Measurements from ENCODE around the gene ZNF324. TPM values are rescaled to one million over a fixed set of nuclear protein-coding genes. Genes with fewer than 3 reads are reported as not detected.

ZNF324 gene
- total and polyA plus RNA-seq, 12 donors: 2.6 to 6.1 (median 4.8) TPM

- WGBS, 2 donors: 85 to 86% methylated on average over 10 of the region's 10 CpGs
- TF ChIP-seq CTCF (IDR thresholded peaks at IDR 0.05): no peak
- intact Hi-C loops (cut with DNase I): no loop called here
- Histone ChIP-seq H3K4me3 (no peak overlapping the region), H3K36me3 (peaks cover 0 to 32% (median 16%) of the 10 kb centered on the region in 9 donors), H3K27me3 (no peaks in the 10 kb centered on the region), H3K27ac (peak overlapping the region in 6 of 10 donors; percentile 21 to 72 (median 46)), H3K4me1 (peaks cover 7 to 47% (median 33%) of the 10 kb centered on the region in 9 donors), H3K9me3 (no peaks in the 10 kb centered on the region)
- ATAC-seq (peak in 3 of 8 donors; percentile 10 to 12 (median 10)), DNase-seq (no peak)
These were observed 46.4 kb downstream of the ZNF324 start for GRCh38 chr19:58513213-58513693.

GRCh38 chr19:58513694-58514563, 47.0 kb downstream of the ZNF324 start:
- ATAC-seq (peak; percentile 81 to 91 (median 88)), DNase-seq (peak; percentile 77 to 92)
- H3K4me3 ChIP-seq: peak overlapping the region in 9 of 10 donors; percentile 30 to 54 (median 49)
- WGBS, 2 donors: 19 to 35% methylated on average over 65 of the region's 66 CpGs
- H3K36me3 ChIP-seq: peaks cover 0 to 32% (median 16%) of the 10 kb centered on the region in 9 donors
- peaks cover 11 to 54% (median 39%) of the 10 kb centered on the region in 9 donors for H3K4me1 ChIP-seq
- H3K9me3 ChIP-seq: no peaks in the 10 kb centered on the region
- H3K27me3 ChIP-seq: no peaks in the 10 kb centered on the region
- H3K27ac ChIP-seq: peak overlapping the region in 9 of 10 donors; percentile 21 to 72 (median 47)
- intact Hi-C loops (cut with DNase I): no loop called here
- peak; percentile 73 to 96 (median 86) for TF ChIP-seq CTCF (IDR thresholded peaks at IDR 0.05)

DNA sequence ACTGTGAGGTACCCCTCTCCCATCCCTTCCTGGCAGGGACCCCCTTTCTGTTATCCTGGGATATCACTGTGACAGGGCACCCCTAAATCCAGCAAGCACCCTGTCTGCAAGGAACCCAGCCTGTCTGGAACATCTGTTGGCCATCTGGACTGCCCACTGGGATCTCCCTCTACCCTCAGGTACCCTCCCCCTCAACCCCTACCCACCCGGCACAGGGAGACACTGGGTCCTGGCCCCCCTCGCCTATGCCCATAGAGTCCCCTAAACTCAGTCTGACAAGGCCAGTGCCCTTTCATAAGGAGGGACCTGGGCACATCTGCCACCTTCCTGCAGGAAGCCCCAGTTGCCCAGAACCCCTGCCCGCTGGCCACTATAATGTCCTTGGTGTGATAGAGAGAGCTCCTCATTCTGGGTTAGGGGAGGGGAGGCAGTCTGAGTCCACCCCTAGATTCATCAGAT, 47.7 kb downstream of the ZNF324 start:
- Histone ChIP-seq H3K27ac (peak overlapping the region in 6 of 10 donors; percentile 30 to 72 (median 58)), H3K36me3 (peaks cover 0 to 32% (median 16%) of the 10 kb centered on the region in 9 donors), H3K4me1 (peaks cover 11 to 54% (median 39%) of the 10 kb centered on the region in 9 donors), H3K9me3 (no peaks in the 10 kb centered on the region), H3K4me3 (peak overlapping the region in 8 of 10 donors; percentile 30 to 54 (median 50)), H3K27me3 (no peaks in the 10 kb centered on the region)
- WGBS, 2 donors: 71 to 81% methylated on average over 3 of the region's 3 CpGs
- intact Hi-C loops (cut with DNase I): no loop called here
- no peak for TF ChIP-seq CTCF (IDR thresholded peaks at IDR 0.05)
- ATAC-seq (no peak), DNase-seq (no peak)

DNA sequence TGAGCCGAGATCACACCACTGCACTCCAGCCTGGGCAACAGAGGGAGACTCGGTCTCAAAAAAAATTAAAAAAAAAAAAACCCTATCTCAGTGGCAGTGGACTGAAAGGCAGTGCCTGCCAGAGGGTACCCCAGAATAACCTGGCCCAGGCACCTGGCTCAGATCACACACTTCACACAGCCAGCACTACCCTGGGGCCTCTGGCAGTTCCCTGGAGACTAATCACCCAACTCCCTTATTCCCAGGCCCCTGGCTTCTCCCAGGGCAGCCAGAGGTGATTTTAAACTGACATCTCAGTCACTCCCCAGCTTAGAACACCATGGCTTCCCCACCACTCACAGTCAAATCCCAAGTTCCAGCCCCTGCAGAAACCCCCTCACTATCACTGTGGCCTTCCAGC, 48.4 kb downstream of the ZNF324 start:
- H3K9me3 ChIP-seq: no peaks in the 10 kb centered on the region
- H3K36me3 ChIP-seq: peaks cover 0 to 32% (median 16%) of the 10 kb centered on the region in 9 donors
- H3K4me1 ChIP-seq: peaks cover 11 to 56% (median 39%) of the 10 kb centered on the region in 9 donors
- DNase-seq (no peak), ATAC-seq (no peak)
- WGBS, 2 donors: 85 to 89% methylated on average over 2 of the region's 2 CpGs
- H3K27ac ChIP-seq: no peak overlapping the region
- no peak for TF ChIP-seq CTCF (IDR thresholded peaks at IDR 0.05)
- H3K27me3 ChIP-seq: no peaks in the 10 kb centered on the region
- H3K4me3 ChIP-seq: no peak overlapping the region
- intact Hi-C loops (cut with DNase I): no loop called here
